H1 (cell line): Measurements from ENCODE around the gene ARL6IP4. TPM values are rescaled to one million over a fixed set of nuclear protein-coding genes. Genes with fewer than 3 reads are reported as not detected.

Source experiments
- CTCF ChIA-PET: fragments of 300-600 bp; sonication (Branson Sonifier 250); formaldehyde crosslinking; loops from one replicate; lab custom pipeline; 2021; ENCODE audit not compliant: partially characterized antibody; lab: Charles Lee
- POLR2A ChIA-PET: fragments of 300-600 bp; sonication (Branson Sonifier 250); formaldehyde crosslinking; loops from one replicate; lab custom pipeline; 2021; ENCODE audit warnings: inconsistent platforms; ENCODE audit not compliant: partially characterized antibody; lab: Charles Lee
- DNase-seq, 2 experiments: peaks; one replicate each; pipeline versions ENCODE4 v3.0.0 to v3.0.0-alpha.2; 2010 to 2022; ENCODE audit warnings: low spot score in 2 of 2, low read depth in 1 of 2, mixed read lengths in 1 of 2
- FAIRE-seq: peaks from 2 replicates; lab custom pipeline; 2011; peaks lifted over from hg19 to GRCh38; lab: Jason Lieb, UNC
- H2AFZ ChIP-seq: 2 replicates; pipeline ENCODE4 v1.8.1; 2012; ENCODE audit warnings: low read length, inconsistent platforms
- H2AK5ac ChIP-seq: 2 replicates; pipeline ENCODE4 v1.6.1; 2013; ENCODE audit warnings: low read depth, low read length
- H2BK120ac ChIP-seq: replicated peaks from 2 replicates; pipeline ENCODE3; 2013; ENCODE audit warnings: low read depth, low read length, inconsistent platforms
- H2BK12ac ChIP-seq: 2 replicates; pipeline ENCODE4 v1.6.1; 2013; ENCODE audit warnings: low read depth, low read length
- H2BK15ac ChIP-seq: 2 replicates; pipeline ENCODE4 v1.6.1; 2013; ENCODE audit warnings: low read length
- H2BK20ac ChIP-seq: 2 replicates; pipeline ENCODE4 v1.6.1; 2013; ENCODE audit warnings: low read length
- H2BK5ac ChIP-seq: 2 replicates; pipeline ENCODE4 v1.6.1; 2013; ENCODE audit warnings: low read depth, low read length
- H3K14ac ChIP-seq: 2 replicates; pipeline ENCODE4 v1.6.1; 2013; ENCODE audit warnings: inconsistent platforms; ENCODE audit not compliant: insufficient read length
- H3K18ac ChIP-seq: 2 replicates; pipeline ENCODE4 v1.6.1; 2013; ENCODE audit warnings: low read length; ENCODE audit errors: extremely low read depth
- H3K23ac ChIP-seq: 2 replicates; pipeline ENCODE4 v1.6.1; 2013; ENCODE audit warnings: inconsistent platforms; ENCODE audit not compliant: insufficient read length
- H3K23me2 ChIP-seq: 2 replicates; pipeline ENCODE4 v1.6.1; 2013; ENCODE audit warnings: low read depth, low read length
- H3K27ac ChIP-seq: 2 replicates; pipeline ENCODE4 v1.6.1; 2011; ENCODE audit warnings: low read depth, low read length, inconsistent platforms
- H3K27me3 ChIP-seq, 4 experiments: replicated peaks in 1 of 4; 1 replicate in 1 of 4; 2 replicates in 3 of 4; pipeline versions ENCODE4 v1.6.1 to v1.8.1; 2011 to 2013; ENCODE audit warnings: low read length in 3 of 4, mild to moderate bottlenecking in 3 of 4, inconsistent platforms in 2 of 4, mixed read lengths in 2 of 4, moderate library complexity in 1 of 4; ENCODE audit not compliant: control insufficient read depth in 3 of 4, insufficient read depth in 3 of 4; ENCODE audit errors: extremely low read depth in 1 of 4
- H3K36me3 ChIP-seq, 4 experiments: 2 replicates each; pipeline versions ENCODE4 v1.6.1 to v1.8.1; 2011 to 2013; ENCODE audit warnings: mild to moderate bottlenecking in 4 of 4, low read length in 3 of 4, moderate library complexity in 2 of 4, control low read depth in 1 of 4, inconsistent platforms in 1 of 4; ENCODE audit not compliant: insufficient read depth in 4 of 4, control insufficient read depth in 2 of 4
- H3K4ac ChIP-seq: replicated peaks from 2 replicates; pipeline ENCODE3; 2013; ENCODE audit warnings: low read length, low read depth, mixed read lengths, inconsistent platforms; ENCODE audit not compliant: insufficient read length
- H3K4me1 ChIP-seq, 4 experiments: replicated peaks in 1 of 4; 1 replicate in 1 of 4; 2 replicates in 3 of 4; pipeline versions ENCODE4 v1.6.1 to v1.8.1; 2011 to 2013; ENCODE audit warnings: low read length in 3 of 4, inconsistent platforms in 2 of 4, mixed read lengths in 1 of 4; ENCODE audit not compliant: insufficient read depth in 4 of 4, control insufficient read depth in 3 of 4
- H3K4me2 ChIP-seq, 2 experiments: 2 replicates each; pipeline versions ENCODE4 v1.6.1 to v1.8.1; 2011 to 2013; ENCODE audit warnings: low read depth in 2 of 2, low read length in 2 of 2, control low read depth in 1 of 2, inconsistent platforms in 1 of 2, mild to moderate bottlenecking in 1 of 2; ENCODE audit not compliant: insufficient read depth in 1 of 2
- H3K4me3 ChIP-seq, 4 experiments: fragments of 200-600, 300-600 bp in 1 of 4; sonication (generic), shearing (Covaris generic), sonication (Bioruptor Twin) in 1 of 4; 2 replicates each; pipeline versions ENCODE4 v1.5.1 to v1.8.1; 2011 to 2016; ENCODE audit warnings: low read length in 4 of 4, low read depth in 3 of 4, control low read depth in 2 of 4, inconsistent platforms in 2 of 4, mild to moderate bottlenecking in 2 of 4, mixed read lengths in 1 of 4, moderate library complexity in 1 of 4; ENCODE audit not compliant: insufficient read depth in 2 of 4; ENCODE audit errors: extremely low read depth in 1 of 4
- H3K56ac ChIP-seq: replicated peaks from 2 replicates; pipeline ENCODE3; 2013; ENCODE audit warnings: low read depth, mild to moderate bottlenecking, mixed read lengths, low read length, inconsistent platforms; ENCODE audit not compliant: insufficient read length
- H3K79me1 ChIP-seq: 2 replicates; pipeline ENCODE4 v1.6.1; 2013; ENCODE audit warnings: low read depth, low read length, control low read depth
- H3K79me2 ChIP-seq, 2 experiments: 2 replicates each; pipeline versions ENCODE4 v1.6.1 to v1.8.1; 2012 to 2013; ENCODE audit warnings: low read length in 2 of 2, mild to moderate bottlenecking in 2 of 2, inconsistent platforms in 1 of 2; ENCODE audit not compliant: insufficient read depth in 2 of 2, control insufficient read depth in 1 of 2
- H3K9ac ChIP-seq, 4 experiments: replicated peaks in 1 of 4; 1 replicate in 1 of 4; 2 replicates in 3 of 4; pipeline versions ENCODE4 v1.6.1 to v1.8.1; 2011 to 2013; ENCODE audit warnings: low read depth in 3 of 4, low read length in 3 of 4, control low read depth in 2 of 4, mild to moderate bottlenecking in 2 of 4, moderate library complexity in 2 of 4, inconsistent platforms in 1 of 4; ENCODE audit errors: extremely low read depth in 1 of 4
- H3K9me3 ChIP-seq, 2 experiments: 2 replicates each; pipeline versions ENCODE4 v1.6.1 to v1.8.1; 2012 to 2013; ENCODE audit warnings: mild to moderate bottlenecking in 2 of 2, moderate library complexity in 2 of 2, control low read depth in 1 of 2, inconsistent platforms in 1 of 2, low read depth in 1 of 2, low read length in 1 of 2, mixed read lengths in 1 of 2; ENCODE audit not compliant: insufficient read depth in 2 of 2
- H4K20me1 ChIP-seq, 2 experiments: replicated peaks in 1 of 2; 2 replicates each; pipeline versions ENCODE3 to v1.8.1; 2011 to 2013; ENCODE audit warnings: inconsistent platforms in 2 of 2, low read length in 2 of 2, mild to moderate bottlenecking in 1 of 2; ENCODE audit not compliant: insufficient read depth in 2 of 2, control insufficient read depth in 1 of 2
- H4K5ac ChIP-seq: 2 replicates; pipeline ENCODE4 v1.6.1; 2013; ENCODE audit warnings: low read length, low read depth, mixed read lengths, inconsistent platforms; ENCODE audit not compliant: insufficient read length
- H4K8ac ChIP-seq: 2 replicates; pipeline ENCODE4 v1.8.0; 2013; ENCODE audit warnings: mild to moderate bottlenecking, moderate library complexity, low read length, inconsistent platforms; ENCODE audit not compliant: insufficient read depth; ENCODE audit errors: extremely low read depth
- H4K91ac ChIP-seq: replicated peaks from 2 replicates; pipeline ENCODE3; 2013; ENCODE audit warnings: low read length, mixed read lengths, inconsistent platforms; ENCODE audit not compliant: insufficient read length
- BCL11A ChIP-seq, 2 experiments: IDR thresholded peaks; one replicate each; pipeline ENCODE4 v1.6.1; 2011; ENCODE audit warnings: low read depth in 2 of 2, low read length in 2 of 2, mild to moderate bottlenecking in 2 of 2
- BRCA1 ChIP-seq: IDR thresholded peaks from 2 replicates; pipeline ENCODE4 v1.6.1; 2012; ENCODE audit warnings: low read depth, low read length, improper control_type of control experiment
- CBX5 ChIP-seq: fragments of 300-800, 300-1000 bp; sonication (generic); IDR thresholded peaks from 2 replicates; pipeline ENCODE4 v1.7.1; 2016; ENCODE audit warnings: antibody characterized with exemption, low read length, low read depth
- CHD1 ChIP-seq: IDR thresholded peaks from 2 replicates; pipeline ENCODE4 v1.6.1; 2012; ENCODE audit warnings: low read depth, low read length, improper control_type of control experiment
- HDAC6 ChIP-seq: IDR thresholded peaks from one replicate; pipeline ENCODE4 v1.7.1; 2012; ENCODE audit warnings: low read depth, mild to moderate bottlenecking, inconsistent platforms, low read length, moderate library complexity
- KDM1A ChIP-seq: fragments of 200-600, 300-600 bp; sonication (generic); IDR thresholded peaks from 2 replicates; pipeline ENCODE4 v1.7.1; 2016; ENCODE audit warnings: mild to moderate bottlenecking, low read length, borderline replicate concordance
- KDM4A ChIP-seq: IDR thresholded peaks from one replicate; pipeline ENCODE4 v1.7.1; 2012; ENCODE audit warnings: low read depth, mild to moderate bottlenecking, moderate library complexity, low read length, inconsistent platforms; ENCODE audit not compliant: severe bottlenecking
- KDM5A ChIP-seq: fragments of 200-600 bp; IDR thresholded peaks from 2 replicates; pipeline ENCODE4 v1.7.1; 2012; ENCODE audit warnings: mild to moderate bottlenecking, low read length, inconsistent platforms, mixed read lengths
- POU5F1 ChIP-seq: IDR thresholded peaks from 2 replicates; pipeline ENCODE4 v1.6.1; 2011; ENCODE audit warnings: low read depth, mild to moderate bottlenecking, low read length, moderate library complexity
- RNF2 ChIP-seq: fragments of 200-900, 300-1000 bp; sonication (generic); IDR thresholded peaks from 2 replicates; pipeline ENCODE4 v1.7.1; 2016; ENCODE audit warnings: borderline replicate concordance, low read depth, mild to moderate bottlenecking, antibody characterized with exemption, low read length; ENCODE audit not compliant: poor library complexity, severe bottlenecking; ENCODE audit errors: missing control alignments
- RXRA ChIP-seq: IDR thresholded peaks from 2 replicates; pipeline ENCODE4 v1.6.1; 2011; ENCODE audit warnings: low read depth, mild to moderate bottlenecking, low read length, moderate library complexity; ENCODE audit not compliant: insufficient read depth
- SAP30 ChIP-seq: fragments of 300-600 bp; sonication (generic); IDR thresholded peaks from 2 replicates; pipeline ENCODE4 v1.7.1; 2012; ENCODE audit warnings: low read length, moderate library complexity, mild to moderate bottlenecking, inconsistent platforms; ENCODE audit not compliant: insufficient read depth, insufficient replicate concordance
- SIN3A ChIP-seq, 2 experiments: IDR thresholded peaks in 1 of 2; conservative IDR thresholded peaks in 1 of 2; 2 replicates each; pipeline ENCODE4 v1.6.1; 2011 to 2012; ENCODE audit warnings: low read length in 2 of 2, improper control_type of control experiment in 1 of 2, low read depth in 1 of 2, mild to moderate bottlenecking in 1 of 2
- TBP ChIP-seq: IDR thresholded peaks from 2 replicates; pipeline ENCODE4 v1.6.1; 2011; ENCODE audit warnings: low read depth, low read length, improper control_type of control experiment
- WGBS, 2 experiments: shearing (Covaris generic) in 1 of 2; methylation state at CpG; one replicate each; pipeline versions ENCODE4 v1.1.6 to v1.1.7; 2013 to 2015; ENCODE audit warnings: low lambda C conversion rate in 2 of 2, mixed read lengths in 2 of 2, inconsistent platforms in 1 of 2, low coverage in 1 of 2, missing lambda C conversion rate in 1 of 2; ENCODE audit not compliant: insufficient replicate concordance in 2 of 2, insufficient coverage in 1 of 2, insufficient read length in 1 of 2; ENCODE audit errors: extremely low coverage in 1 of 2, missing lambda C conversion rate in 1 of 2; 5-methylcytosine and 5-hydroxymethylcytosine counted together
- polyA plus RNA-seq, 7 experiments: library from polyadenylated mRNA; depleted of rRNA in 3 of 7; stranded (reverse) in 5 of 7; unstranded in 2 of 7; fragments of >200 nt in 5 of 7; fragments of 200-250 nt in 2 of 7; gene quantifications; 1 replicate in 5 of 7; 2 replicates in 1 of 7; 4 replicates in 1 of 7; pipeline versions ENCODE4 v1.2.1 to v1.2.3, GENCODE V29; 2011 to 2013; ENCODE audit warnings: missing spikeins in 2 of 7, mixed read lengths in 2 of 7
- total RNA-seq: library from RNA; stranded (reverse); fragmentation: NEBNext Ultra II Directional; extraction: Animal tissue kit (Norgen Biotek cat#: 25700); gene quantifications from 2 replicates; pipeline ENCODE4 v1.2.1, GENCODE V29; 2021

The ARL6IP4 gene
- total and polyA plus RNA-seq, 2 of the 8 experiments (the other 6 are each of a cell fraction or from before 2014, with no cell fraction given): 76.4 to 109 TPM

GRCh38 chr12:123010110-123010509 lies 29.6 kb downstream of the ARL6IP4 start:
- POLR2A ChIA-PET: no interaction called here
- no peak overlapping the region for H2BK15ac ChIP-seq
- H2AFZ ChIP-seq: no peak overlapping the region
- H3K4me2 ChIP-seq: no peak overlapping the region
- 54% methylated on average over 1 of the region's 1 CpG; no CpG with 5 or more reads in 1 of the 2 experiments for WGBS, 2 experiments
- no peaks in the 10 kb centered on the region for H3K79me2 ChIP-seq
- no peaks in the 10 kb centered on the region for H3K79me1 ChIP-seq
- no peak overlapping the region for H2BK120ac ChIP-seq
- no peak overlapping the region for H3K4ac ChIP-seq
- H3K4me3 ChIP-seq: no peak overlapping the region
- CTCF ChIA-PET: interaction anchor here (0.9 kb wide), 3 partner anchors 20 to 150 kb away, joined by 3 to 4 read pairs (median 3); no protein-coding TSS in a partner anchor
- no peaks in the 10 kb centered on the region for H3K27me3 ChIP-seq
- no peaks in the 10 kb centered on the region; a peak in 1 of 4 replicates for H3K9me3 ChIP-seq
- H2AK5ac ChIP-seq: no peak overlapping the region
- H3K56ac ChIP-seq: no peak overlapping the region
- FAIRE-seq (no peak), DNase-seq (no peak)
- peaks cover 0 to 3% of the 10 kb centered on the region in 2 experiments for H4K20me1 ChIP-seq
- no peaks in the 10 kb centered on the region for H3K4me1 ChIP-seq
- H4K8ac ChIP-seq: no peak overlapping the region
- H4K91ac ChIP-seq: no peak overlapping the region
- H3K18ac ChIP-seq: no peak overlapping the region
- no peak overlapping the region for H2BK20ac ChIP-seq
- H3K36me3 ChIP-seq: no peaks in the 10 kb centered on the region
- no peak overlapping the region for H2BK5ac ChIP-seq
- H4K5ac ChIP-seq: no peak overlapping the region
- no peak overlapping the region for H2BK12ac ChIP-seq
- H3K23ac ChIP-seq: no peak overlapping the region
- H3K27ac ChIP-seq: no peak overlapping the region
- no peaks in the 10 kb centered on the region for H3K23me2 ChIP-seq
- H3K9ac ChIP-seq: no peak overlapping the region
- H3K14ac ChIP-seq: no peak overlapping the region
- TF ChIP-seq KDM4A: no peak
- no peak for TF ChIP-seq KDM5A
- no peak for TF ChIP-seq RNF2
- no peak for TF ChIP-seq KDM1A
- TF ChIP-seq SAP30: no peak
- no peak for TF ChIP-seq POU5F1
- TF ChIP-seq CHD1: no peak
- no peak for TF ChIP-seq HDAC6
- no peak for TF ChIP-seq TBP
- no peak for TF ChIP-seq RXRA
- TF ChIP-seq BRCA1: no peak
- no peak for TF ChIP-seq CBX5
- TF ChIP-seq BCL11A (IDR thresholded peaks at IDR 0.05; ENCODE audit: low read depth in 2 of 2, low read length in 2 of 2): no peak
- no peak for TF ChIP-seq SIN3A (conservative IDR thresholded peaks at IDR 0.05 in 1 of 2, IDR thresholded peaks at IDR 0.05 in 1 of 2; ENCODE audit: low read depth in 1 of 2, low read length in 2 of 2)
